DND-41 (cell line): Measurements from ENCODE around the gene ASTN1.

Experiments
- ATAC-seq: fragments of 200-7000 bp; cut with Tn5 transposase; 3 replicates; pipeline ENCODE4 v1.9.1; 2021; ENCODE audit warnings: low read depth; ENCODE audit not compliant: insufficient read depth
- DNase-seq: peaks from one replicate; pipeline ENCODE4 v3.0.0-alpha.2; 2020
- H2AFZ ChIP-seq: 2 replicates; pipeline ENCODE4 v1.6.0; 2012; ENCODE audit warnings: low read depth, low read length
- H3K27ac ChIP-seq: 2 replicates; pipeline ENCODE4 v1.5.1; 2012; ENCODE audit warnings: low read length, inconsistent platforms
- H3K27me3 ChIP-seq: fragments of 200-600 bp; sonication (generic); 2 replicates; pipeline ENCODE4 v1.6.0; 2012; ENCODE audit warnings: low read length, mild to moderate bottlenecking, inconsistent platforms; ENCODE audit not compliant: insufficient read depth, poor library complexity
- H3K36me3 ChIP-seq: 2 replicates; pipeline ENCODE4 v1.5.1; 2012; ENCODE audit warnings: low read length, inconsistent platforms; ENCODE audit not compliant: insufficient read depth
- H3K4me1 ChIP-seq: 2 replicates; pipeline ENCODE4 v1.5.1; 2012; ENCODE audit warnings: mild to moderate bottlenecking, low read length; ENCODE audit not compliant: insufficient read depth
- H3K4me2 ChIP-seq: 2 replicates; pipeline ENCODE4 v1.6.0; 2012; ENCODE audit warnings: mild to moderate bottlenecking, moderate library complexity, low read length, inconsistent platforms; ENCODE audit not compliant: insufficient read depth
- H3K4me3 ChIP-seq, 2 experiments: fragments of 200-600 bp in 1 of 2; shearing (Covaris generic) in 1 of 2; 2 replicates each; pipeline ENCODE4 v1.5.1; 2012 to 2016; ENCODE audit warnings: inconsistent platforms in 2 of 2, low read length in 2 of 2, mild to moderate bottlenecking in 2 of 2, low read depth in 1 of 2, moderate library complexity in 1 of 2
- H3K79me2 ChIP-seq: 2 replicates; pipeline ENCODE4 v1.6.0; 2012; ENCODE audit warnings: low read length, inconsistent platforms; ENCODE audit not compliant: insufficient read depth
- H3K9ac ChIP-seq: 2 replicates; pipeline ENCODE4 v1.6.0; 2012; ENCODE audit warnings: low read depth, mild to moderate bottlenecking, inconsistent platforms, low read length, moderate library complexity
- H3K9me3 ChIP-seq: 2 replicates; pipeline ENCODE4 v1.5.1; 2012; ENCODE audit warnings: low read length, moderate library complexity, mild to moderate bottlenecking, inconsistent platforms; ENCODE audit not compliant: insufficient read depth, severe bottlenecking
- H4K20me1 ChIP-seq: 2 replicates; pipeline ENCODE4 v1.6.0; 2012; ENCODE audit warnings: low read length; ENCODE audit not compliant: insufficient read depth
- EZH2 ChIP-seq: IDR thresholded peaks from 3 replicates; pipeline ENCODE4 v1.6.1; 2012; ENCODE audit warnings: borderline replicate concordance, low read depth, mild to moderate bottlenecking, moderate library complexity, low read length, inconsistent platforms; ENCODE audit not compliant: severe bottlenecking
- TF ChIP-seq, protein P1 (sequence below): IDR thresholded peaks from 2 replicates; pipeline ENCODE4 v1.5.1; 2012; ENCODE audit warnings: borderline replicate concordance, low read length, moderate library complexity, mild to moderate bottlenecking; ENCODE audit not compliant: poor library complexity, severe bottlenecking; ENCODE audit errors: extremely low read depth

ASTN1 gene

DNA sequence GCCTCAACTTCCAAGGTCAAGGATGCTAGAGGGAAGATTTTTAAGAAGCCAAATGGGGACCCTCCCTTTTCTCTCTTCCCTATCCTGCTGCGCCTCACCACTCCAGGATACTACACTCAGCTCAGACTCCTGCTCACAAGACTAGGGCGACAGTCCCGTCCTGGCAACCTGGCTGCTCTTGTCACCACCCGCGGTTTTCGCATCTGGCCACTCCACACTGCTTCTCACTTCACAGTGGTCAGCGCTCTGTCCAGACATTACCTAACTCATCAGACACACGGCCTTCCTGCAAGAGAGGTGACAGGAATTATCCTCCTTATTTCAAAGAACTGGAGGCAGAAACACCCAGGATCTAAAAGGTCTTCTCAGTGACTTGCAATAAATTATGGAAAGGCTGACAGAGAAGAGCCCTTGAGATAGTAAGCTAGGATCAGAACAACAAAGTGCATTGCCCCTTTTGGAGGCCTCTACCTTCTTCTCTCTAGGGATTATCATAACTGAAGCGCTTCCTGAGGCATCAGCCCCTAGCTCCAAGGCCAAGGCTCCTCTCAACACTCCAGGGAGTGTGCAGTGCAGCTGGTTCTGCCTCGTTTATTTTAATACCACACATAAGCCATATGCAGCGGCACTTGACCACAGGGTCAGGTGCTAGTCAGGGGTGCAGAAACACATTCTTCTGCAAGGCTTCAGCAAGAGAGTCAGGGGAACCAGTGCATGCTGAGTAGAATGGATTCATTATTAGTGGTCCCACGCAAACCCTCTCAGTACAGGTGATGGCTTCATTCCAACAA is 41.9 kb downstream of the ASTN1 start:
- Histone ChIP-seq H3K36me3 (no peaks in the 10 kb centered on the region), H3K4me1 (0 out of 2 replicates have a peak, but pooled peaks cover 2% of the 10 kb centered on the region), H3K27ac (no peak overlapping the region), H3K9me3 (no peaks in the 10 kb centered on the region), H3K27me3 (no peaks in the 10 kb centered on the region), H3K9ac (no peak overlapping the region), H2AFZ (no peak overlapping the region), H3K4me2 (no peak overlapping the region), H3K79me2 (no peaks in the 10 kb centered on the region), H4K20me1 (no peaks in the 10 kb centered on the region), H3K4me3 (no peak overlapping the region)
- TF ChIP-seq, protein P1, sequence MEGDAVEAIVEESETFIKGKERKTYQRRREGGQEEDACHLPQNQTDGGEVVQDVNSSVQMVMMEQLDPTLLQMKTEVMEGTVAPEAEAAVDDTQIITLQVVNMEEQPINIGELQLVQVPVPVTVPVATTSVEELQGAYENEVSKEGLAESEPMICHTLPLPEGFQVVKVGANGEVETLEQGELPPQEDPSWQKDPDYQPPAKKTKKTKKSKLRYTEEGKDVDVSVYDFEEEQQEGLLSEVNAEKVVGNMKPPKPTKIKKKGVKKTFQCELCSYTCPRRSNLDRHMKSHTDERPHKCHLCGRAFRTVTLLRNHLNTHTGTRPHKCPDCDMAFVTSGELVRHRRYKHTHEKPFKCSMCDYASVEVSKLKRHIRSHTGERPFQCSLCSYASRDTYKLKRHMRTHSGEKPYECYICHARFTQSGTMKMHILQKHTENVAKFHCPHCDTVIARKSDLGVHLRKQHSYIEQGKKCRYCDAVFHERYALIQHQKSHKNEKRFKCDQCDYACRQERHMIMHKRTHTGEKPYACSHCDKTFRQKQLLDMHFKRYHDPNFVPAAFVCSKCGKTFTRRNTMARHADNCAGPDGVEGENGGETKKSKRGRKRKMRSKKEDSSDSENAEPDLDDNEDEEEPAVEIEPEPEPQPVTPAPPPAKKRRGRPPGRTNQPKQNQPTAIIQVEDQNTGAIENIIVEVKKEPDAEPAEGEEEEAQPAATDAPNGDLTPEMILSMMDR, result no peak
- TF ChIP-seq EZH2, result no peak
- ATAC-seq (no peak; the same call in 2 of the 3 replicates), DNase-seq (no peak)

DNA sequence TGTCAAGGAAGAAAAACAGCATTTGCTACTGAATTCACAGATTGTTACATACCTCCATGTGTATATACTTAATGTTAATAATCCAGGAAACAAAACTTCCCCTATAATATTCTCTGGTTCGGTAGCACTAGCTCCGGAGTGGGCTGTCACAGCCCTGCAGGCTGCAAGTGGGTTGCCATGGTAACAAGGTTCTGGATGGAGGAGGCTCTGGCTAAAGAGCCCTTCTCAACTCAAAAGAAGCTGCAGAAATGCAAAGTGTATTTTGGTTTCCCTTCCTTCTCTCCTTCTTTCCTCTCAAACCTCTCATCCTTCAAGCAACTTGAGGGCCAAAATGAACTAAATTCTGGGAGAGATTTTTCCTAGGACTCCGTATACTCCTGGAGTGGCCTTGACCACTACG is 45.2 kb downstream of the ASTN1 start:
- H3K4me2 ChIP-seq, result no peak overlapping the region
- no peak overlapping the region for H3K4me3 ChIP-seq
- H4K20me1 ChIP-seq, result no peaks in the 10 kb centered on the region
- 0 out of 2 replicates have a peak, but pooled peaks cover 2% of the 10 kb centered on the region for H3K4me1 ChIP-seq
- no peaks in the 10 kb centered on the region for H3K79me2 ChIP-seq
- no peak overlapping the region for H3K27ac ChIP-seq
- TF ChIP-seq, protein P1, result no peak
- no peak for TF ChIP-seq EZH2
- no peak overlapping the region for H3K9ac ChIP-seq
- ATAC-seq (no peak), DNase-seq (no peak)
- H2AFZ ChIP-seq, result no peak overlapping the region
- H3K9me3 ChIP-seq, result no peaks in the 10 kb centered on the region
- no peaks in the 10 kb centered on the region for H3K27me3 ChIP-seq
- H3K36me3 ChIP-seq, result no peaks in the 10 kb centered on the region

DNA sequence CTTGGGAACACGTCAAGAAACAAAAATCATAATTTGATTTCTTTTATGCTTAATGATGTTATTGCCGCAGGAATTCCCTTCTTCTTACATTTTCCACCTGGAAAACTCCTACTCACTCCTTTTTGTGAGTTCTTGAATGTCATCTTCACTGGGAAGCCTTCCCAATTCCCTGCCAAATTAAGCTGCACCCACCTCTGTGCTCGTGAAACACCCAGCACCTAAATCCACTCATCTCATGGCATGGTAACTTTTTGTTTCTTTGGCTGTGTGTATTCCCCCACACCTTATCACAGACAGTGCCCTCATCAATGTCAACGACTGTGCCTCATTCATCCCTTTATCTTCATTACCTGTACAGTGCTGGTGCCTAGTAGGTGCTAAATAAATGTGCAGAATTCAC is 45.6 kb downstream of the ASTN1 start:
- H3K27ac ChIP-seq, result no peak overlapping the region
- H3K4me3 ChIP-seq, result no peak overlapping the region
- no peaks in the 10 kb centered on the region for H3K79me2 ChIP-seq
- no peaks in the 10 kb centered on the region for H3K27me3 ChIP-seq
- no peaks in the 10 kb centered on the region for H4K20me1 ChIP-seq
- 0 out of 2 replicates have a peak, but pooled peaks cover 2% of the 10 kb centered on the region for H3K4me1 ChIP-seq
- ATAC-seq (no peak), DNase-seq (no peak)
- no peak overlapping the region for H2AFZ ChIP-seq
- H3K36me3 ChIP-seq, result no peaks in the 10 kb centered on the region
- no peaks in the 10 kb centered on the region for H3K9me3 ChIP-seq
- no peak overlapping the region for H3K4me2 ChIP-seq
- no peak overlapping the region for H3K9ac ChIP-seq
- TF ChIP-seq, protein P1, result no peak
- no peak for TF ChIP-seq EZH2
